Measurements from ENCODE around the gene EXOG.

EXOG gene

GRCh38 chr3:38528457-38528856 is 32.3 kb downstream of the EXOG start:
- TF ChIP-seq LEF1 (IDR thresholded peaks at IDR 0.05; ENCODE audit: borderline replicate concordance) = no peak
- no peak for TF ChIP-seq FOXM1 (IDR thresholded peaks at IDR 0.05; ENCODE audit: borderline replicate concordance)
- no peak for TF ChIP-seq NFRKB (IDR thresholded peaks at IDR 0.05)
- no peak for TF ChIP-seq CTBP1 (IDR thresholded peaks at IDR 0.05; ENCODE audit: borderline replicate concordance)
- TF ChIP-seq ELF4 (IDR thresholded peaks at IDR 0.05) = no peak
- TF ChIP-seq FOXA1 (IDR thresholded peaks at IDR 0.05) = no peak
- no peak for TF ChIP-seq L3MBTL2 (conservative IDR thresholded peaks at IDR 0.05)
- TF ChIP-seq ARNT (IDR thresholded peaks at IDR 0.05) = no peak
- no peak for TF ChIP-seq TARDBP (IDR thresholded peaks at IDR 0.05)
- TF ChIP-seq ZNF384 (IDR thresholded peaks at IDR 0.05) = no peak
- no peak for TF ChIP-seq SUZ12 (IDR thresholded peaks at IDR 0.05)
- no peak for TF ChIP-seq BHLHE40 (IDR thresholded peaks at IDR 0.05; ENCODE audit: borderline replicate concordance)
- no peak for TF ChIP-seq FOXK2 (IDR thresholded peaks at IDR 0.05)
- TF ChIP-seq SP1 (IDR thresholded peaks at IDR 0.05) = no peak
- POLR2A ChIA-PET = no interaction called here
- CTCF ChIA-PET = no interaction called here
- no peak for DNase-seq (ENCODE audit: extremely low spot score)

GRCh38 chr3:38532529-38532928 is 36.4 kb downstream of the EXOG start:
- CTCF ChIA-PET = interaction anchor here (2.7 kb wide), 1 partner anchor 11 kb away, joined by 5 read pairs; no protein-coding TSS in a partner anchor
- POLR2A ChIA-PET = no interaction called here
- DNase-seq (ENCODE audit: extremely low spot score) = no peak
- TF ChIP-seq NFRKB (IDR thresholded peaks at IDR 0.05) = no peak
- no peak for TF ChIP-seq ELF4 (IDR thresholded peaks at IDR 0.05)
- no peak for TF ChIP-seq HDGF (IDR thresholded peaks at IDR 0.05; ENCODE audit: borderline replicate concordance)
- TF ChIP-seq BHLHE40 (IDR thresholded peaks at IDR 0.05; ENCODE audit: borderline replicate concordance) = no peak
- no peak for TF ChIP-seq L3MBTL2 (conservative IDR thresholded peaks at IDR 0.05)
- TF ChIP-seq FOXA1 (IDR thresholded peaks at IDR 0.05) = no peak
- no peak for TF ChIP-seq LEF1 (IDR thresholded peaks at IDR 0.05; ENCODE audit: borderline replicate concordance)

DNA sequence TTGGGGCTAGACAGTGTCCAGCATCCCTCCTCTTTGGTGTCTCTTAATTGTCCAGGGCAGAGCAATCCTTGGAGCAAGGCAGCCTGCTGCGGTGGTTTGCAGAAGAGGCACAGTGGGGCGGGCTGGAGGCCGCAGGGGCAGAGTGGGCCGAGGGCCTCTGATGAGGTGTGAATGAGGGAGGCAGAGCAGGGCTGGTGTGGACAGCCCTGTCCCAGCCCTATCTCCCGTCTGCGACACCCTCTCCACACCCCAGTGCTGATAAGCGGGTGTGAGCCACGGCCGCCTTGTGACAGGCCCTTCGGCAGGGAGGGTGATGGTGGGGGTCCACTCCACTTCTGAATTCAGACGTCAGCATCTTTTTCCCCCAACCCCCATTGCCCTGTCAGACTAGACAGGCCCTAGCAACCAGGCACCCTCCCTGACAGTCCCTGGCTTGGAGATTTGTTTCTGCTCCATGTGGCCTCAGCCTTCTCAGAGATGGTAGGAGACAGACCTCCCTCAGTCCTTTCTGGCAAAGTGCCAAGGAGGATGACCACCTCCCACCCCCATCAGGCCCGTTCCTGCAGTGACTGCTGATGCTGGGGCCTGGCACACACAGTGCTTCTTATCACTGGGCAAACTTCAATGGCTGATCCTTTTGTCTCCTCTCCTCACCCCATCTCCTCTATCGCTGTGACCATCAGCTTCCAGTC is 37.3 kb downstream of the EXOG start:
- ChIA-PET CTCF (interaction anchor here (2.7 kb wide), 1 partner anchor 12 kb away, joined by 5 read pairs; no protein-coding TSS in a partner anchor), POLR2A (no interaction called here)
- no peak for DNase-seq (ENCODE audit: extremely low spot score)
- no peak for TF ChIP-seq FOXA1 (IDR thresholded peaks at IDR 0.05)

DNA sequence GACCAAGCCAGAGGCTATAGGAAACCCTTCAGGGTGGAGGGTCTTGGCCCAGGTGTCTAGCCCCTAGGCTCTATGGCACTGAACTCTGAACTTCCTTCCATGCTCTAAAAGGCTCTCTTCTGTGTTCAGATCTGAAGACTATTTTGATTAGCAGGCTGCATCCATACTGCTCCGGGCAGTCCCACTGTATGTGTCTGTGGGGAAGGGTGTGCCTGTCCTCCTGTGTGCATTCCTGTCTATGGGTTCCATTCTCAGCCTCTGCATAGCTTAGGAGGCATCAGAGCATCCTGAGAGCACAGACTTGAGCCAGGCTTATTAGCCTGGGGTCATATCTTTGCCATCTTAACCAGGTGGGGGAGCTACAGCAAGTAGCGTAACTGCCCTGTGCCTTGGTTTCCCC is 38.0 kb downstream of the EXOG start:
- CTCF ChIA-PET = no interaction called here
- POLR2A ChIA-PET = no interaction called here
- TF ChIP-seq NFRKB (IDR thresholded peaks at IDR 0.05) (no peak), LEF1 (IDR thresholded peaks at IDR 0.05; ENCODE audit: borderline replicate concordance) (no peak), ELF4 (IDR thresholded peaks at IDR 0.05) (no peak), SP1 (IDR thresholded peaks at IDR 0.05) (no peak), BHLHE40 (IDR thresholded peaks at IDR 0.05; ENCODE audit: borderline replicate concordance) (no peak), HDGF (IDR thresholded peaks at IDR 0.05; ENCODE audit: borderline replicate concordance) (no peak), L3MBTL2 (conservative IDR thresholded peaks at IDR 0.05) (no peak), SUZ12 (IDR thresholded peaks at IDR 0.05) (no peak), FOXA1 (IDR thresholded peaks at IDR 0.05) (no peak), ARNT (IDR thresholded peaks at IDR 0.05) (no peak), FOXM1 (IDR thresholded peaks at IDR 0.05; ENCODE audit: borderline replicate concordance) (no peak)
- DNase-seq (ENCODE audit: extremely low spot score) = no peak

- no peak for TF ChIP-seq PKNOX1 (IDR thresholded peaks at IDR 0.05)
- no peak for TF ChIP-seq L3MBTL2 (conservative IDR thresholded peaks at IDR 0.05)
- CTCF ChIA-PET = no interaction called here
- POLR2A ChIA-PET = no interaction called here
- no peak for DNase-seq (ENCODE audit: extremely low spot score)
These were observed 38.5 kb downstream of the EXOG start for GRCh38 chr3:38534604-38535003.

- DNase-seq (ENCODE audit: extremely low spot score) = no peak
- CTCF ChIA-PET = no interaction called here
- POLR2A ChIA-PET = no interaction called here
- TF ChIP-seq FOXA1 (IDR thresholded peaks at IDR 0.05) (no peak), TARDBP (IDR thresholded peaks at IDR 0.05) (no peak), CTBP1 (IDR thresholded peaks at IDR 0.05; ENCODE audit: borderline replicate concordance) (no peak), SP1 (IDR thresholded peaks at IDR 0.05) (no peak), BHLHE40 (IDR thresholded peaks at IDR 0.05; ENCODE audit: borderline replicate concordance) (no peak), FOXM1 (IDR thresholded peaks at IDR 0.05; ENCODE audit: borderline replicate concordance) (no peak), LEF1 (IDR thresholded peaks at IDR 0.05; ENCODE audit: borderline replicate concordance) (no peak), L3MBTL2 (conservative IDR thresholded peaks at IDR 0.05) (no peak), SUZ12 (IDR thresholded peaks at IDR 0.05) (no peak), NFRKB (IDR thresholded peaks at IDR 0.05) (no peak), HDGF (IDR thresholded peaks at IDR 0.05; ENCODE audit: borderline replicate concordance) (no peak), ELF4 (IDR thresholded peaks at IDR 0.05) (no peak), ARNT (IDR thresholded peaks at IDR 0.05) (no peak)
These were observed 40.5 kb downstream of the EXOG start for GRCh38 chr3:38536671-38537070.

DNA sequence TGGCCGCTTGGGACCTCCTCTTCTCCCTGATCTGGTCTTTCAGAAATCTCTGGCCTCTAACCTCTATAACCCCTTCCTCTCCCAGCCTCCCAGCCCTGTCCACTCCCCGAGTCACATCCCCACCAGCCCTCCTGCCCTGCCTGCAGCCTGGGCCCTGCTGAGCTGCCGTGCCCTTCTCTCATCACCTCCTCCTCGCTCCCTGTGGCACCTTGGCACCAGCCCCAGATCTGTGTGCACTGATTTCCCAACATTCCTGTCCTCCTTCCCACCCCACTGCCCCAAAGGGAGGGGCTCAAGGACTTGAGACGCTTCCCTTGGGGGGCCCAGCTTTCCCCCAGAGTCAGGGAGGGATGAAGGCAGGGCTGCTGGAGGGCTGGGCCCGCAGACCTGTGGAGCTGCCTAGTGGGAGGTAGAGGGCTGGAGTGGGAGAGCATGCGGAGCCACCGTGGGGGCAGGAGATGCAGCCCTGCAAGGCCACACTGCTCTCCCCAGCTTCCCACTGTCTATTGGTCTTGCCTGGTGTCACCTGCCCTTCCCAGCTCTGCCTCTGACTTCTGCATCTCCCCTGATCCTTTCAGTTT is 42.7 kb downstream of the EXOG start:
- DNase-seq (ENCODE audit: extremely low spot score) = no peak
- CTCF ChIA-PET = interaction anchor here (1.2 kb wide), 1 partner anchor 108 kb away, joined by 3 read pairs; no protein-coding TSS in a partner anchor

More for the DNA sequence above, 42.7 kb downstream of the EXOG start:
- no peak for TF ChIP-seq FOXA1 (IDR thresholded peaks at IDR 0.05)
- TF ChIP-seq L3MBTL2 (conservative IDR thresholded peaks at IDR 0.05) = no peak
- no peak for TF ChIP-seq PKNOX1 (IDR thresholded peaks at IDR 0.05)
- no peak for TF ChIP-seq LEF1 (IDR thresholded peaks at IDR 0.05; ENCODE audit: borderline replicate concordance)
- no peak for TF ChIP-seq BHLHE40 (IDR thresholded peaks at IDR 0.05; ENCODE audit: borderline replicate concordance)
- POLR2A ChIA-PET = no interaction called here
